ENCODE data around the gene PCP4L1.

DNA sequence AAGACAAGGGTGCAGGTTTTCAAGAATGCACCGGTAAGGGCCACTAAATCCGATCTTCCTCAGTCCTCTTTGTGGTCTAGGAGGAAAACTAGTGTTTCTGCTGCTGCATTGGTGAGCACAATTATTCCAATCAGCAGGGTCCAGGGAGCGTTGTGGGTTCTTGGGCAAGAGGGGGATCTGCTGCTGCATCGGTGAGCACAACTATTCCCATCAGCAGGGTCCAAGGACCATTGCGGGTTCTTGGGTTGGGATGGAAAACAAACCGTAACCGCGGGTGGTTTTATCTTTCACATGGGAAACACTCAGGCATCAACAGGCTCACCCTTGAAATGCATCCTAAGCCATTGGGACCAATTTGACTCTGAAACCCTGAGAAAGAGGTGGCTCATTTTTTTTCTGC is 7.0 kb upstream of the PCP4L1 start:
- TF ChIP-seq CTCF (IDR thresholded peaks at IDR 0.05), result no peak
- no peak for TF ChIP-seq POLR2A (IDR thresholded peaks at IDR 0.05)

Data from tibial nerve (tissue), 3 donors.